Breast epithelium (tissue), 4 donors: Measurements from ENCODE around the gene MYO19. TPM values are rescaled to one million over a fixed set of nuclear protein-coding genes. Genes with fewer than 3 reads are reported as not detected.
"Not testable (repeated sequence)": the region's sequence is repeated elsewhere in the genome, so short reads cannot be mapped to it uniquely, and the experiment has no call there.

Experiments
- DNase-seq, 2 donors: peaks; one replicate each; pipeline ENCODE4 v3.0.0-alpha.2; 2019; ENCODE audit warnings: low spot score in 2 of 2
- H3K27ac ChIP-seq, 2 donors: fragments of 200-600 bp; sonication (generic) in 1 of 2; one replicate each; pipeline ENCODE4 v1.5.1; 2016 to 2019; ENCODE audit warnings: mild to moderate bottlenecking in 1 of 2
- H3K27me3 ChIP-seq, 2 donors: fragments of 200-600 bp; sonication (generic) in 1 of 2; one replicate each; pipeline versions ENCODE4 v1.5.1 to v1.6.0; 2017 to 2019; ENCODE audit warnings: control low read depth in 1 of 2, mild to moderate bottlenecking in 1 of 2
- H3K36me3 ChIP-seq: fragments of 200-600 bp; one replicate; pipeline ENCODE4 v1.5.1; 2019
- H3K4me1 ChIP-seq, 2 donors: fragments of 200-600 bp; sonication (generic); one replicate each; pipeline ENCODE4 v1.5.1; 2016 to 2019; ENCODE audit warnings: control low read depth in 1 of 2
- H3K4me3 ChIP-seq, 3 donors: fragments of 200-600 bp; sonication (generic); 1 replicate in 2 of 3; 2 replicates in 1 of 3; pipeline ENCODE4 v1.5.1; 2016 to 2019; ENCODE audit warnings: mild to moderate bottlenecking in 3 of 3, moderate library complexity in 2 of 3
- H3K9me3 ChIP-seq, 2 donors: fragments of 200-600 bp; sonication (generic) in 1 of 2; one replicate each; pipeline ENCODE4 v1.5.1; 2016 to 2019; ENCODE audit warnings: control low read depth in 1 of 2
- CTCF ChIP-seq, 3 donors: fragments of 450-650 bp; IDR thresholded peaks; one replicate each; pipeline ENCODE4 v1.5.1; 2016 to 2017; ENCODE audit warnings: antibody characterized with exemption in 3 of 3, mild to moderate bottlenecking in 3 of 3, moderate library complexity in 3 of 3
- POLR2A ChIP-seq: fragments of 450-650 bp; IDR thresholded peaks from one replicate; pipeline ENCODE4 v1.6.1; 2016; ENCODE audit warnings: antibody characterized with exemption, mild to moderate bottlenecking, moderate library complexity
- POLR2AphosphoS5 ChIP-seq, 3 donors: sonication (generic); formaldehyde crosslinking; IDR thresholded peaks; one replicate each; pipeline ENCODE4 v1.6.1; 2017; ENCODE audit warnings: antibody characterized with exemption in 3 of 3
- intact Hi-C: fragments of 100-400 bp; cut with DNase I; formaldehyde crosslinking; loops from one replicate; pipeline ENCODE4 v1.15.1; 2023; ENCODE audit warnings: low total_unique reads
- total RNA-seq, 3 donors: library from RNA; depleted of rRNA; stranded (reverse); fragments of >200 nt; gene quantifications; one replicate each; pipeline ENCODE4 v1.1.0, GENCODE V29; 2016

The MYO19 gene
- total RNA-seq, 3 donors from 2014 or later: 28.6 to 86.9 (median 71.3) TPM

- Histone ChIP-seq H3K36me3 (no peaks in the 10 kb centered on the region), H3K4me3 (no peak overlapping the region), H3K9me3 (no peaks in the 10 kb centered on the region), H3K27me3 (no peaks in the 10 kb centered on the region), H3K4me1 (peaks cover 3 to 7% of the 10 kb centered on the region in 2 donors), H3K27ac (no peak overlapping the region)
- no peak for DNase-seq
- intact Hi-C loops: no loop called here
- TF ChIP-seq POLR2A (no peak), POLR2AphosphoS5 (IDR thresholded peaks at IDR 0.05) (no peak), CTCF (IDR thresholded peaks at IDR 0.05) (no peak)
Observed at GRCh38 chr17:36485027-36485426, 49.6 kb downstream of the MYO19 start.

GRCh38 chr17:36484021-36484420, 50.6 kb downstream of the MYO19 start:
- H3K4me3 ChIP-seq, H3K4me1 ChIP-seq, intact Hi-C loops, H3K9me3 ChIP-seq, H3K27me3 ChIP-seq, H3K36me3 ChIP-seq, H3K27ac ChIP-seq, DNase-seq: not testable (repeated sequence)

GRCh38 chr17:36482611-36483504, 51.8 kb downstream of the MYO19 start:
- TF ChIP-seq CTCF (IDR thresholded peaks at IDR 0.05) (peak; percentile 32 to 87 (median 59)), POLR2AphosphoS5 (IDR thresholded peaks at IDR 0.05) (peak in 1 of 3 donors; percentile 53), POLR2A (no peak)
- no peaks in the 10 kb centered on the region for H3K36me3 ChIP-seq
- H3K9me3 ChIP-seq: no peaks in the 10 kb centered on the region
- peaks cover 3 to 7% of the 10 kb centered on the region in 2 donors for H3K4me1 ChIP-seq
- H3K27me3 ChIP-seq: no peaks in the 10 kb centered on the region
- H3K27ac ChIP-seq: peak overlapping the region in 1 of 2 donors; percentile 36
- intact Hi-C loops: no loop called here
- peak; percentile 77 to 87 for DNase-seq
- H3K4me3 ChIP-seq: peak overlapping the region; percentile 37 to 71 (median 51)

GRCh38 chr17:36481829-36482228, 52.8 kb downstream of the MYO19 start:
- H3K4me3 ChIP-seq: no peak overlapping the region
- H3K9me3 ChIP-seq: no peaks in the 10 kb centered on the region
- DNase-seq: no peak
- intact Hi-C loops: no loop called here
- peaks cover 3 to 7% of the 10 kb centered on the region in 2 donors for H3K4me1 ChIP-seq
- H3K27me3 ChIP-seq: no peaks in the 10 kb centered on the region
- H3K36me3 ChIP-seq: no peaks in the 10 kb centered on the region
- H3K27ac ChIP-seq: no peak overlapping the region
- TF ChIP-seq POLR2AphosphoS5 (IDR thresholded peaks at IDR 0.05): no peak
- TF ChIP-seq CTCF (IDR thresholded peaks at IDR 0.05): no peak
- TF ChIP-seq POLR2A: no peak

- Histone ChIP-seq H3K36me3 (no peaks in the 10 kb centered on the region), H3K4me3 (no peak overlapping the region), H3K27ac (no peak overlapping the region), H3K9me3 (no peaks in the 10 kb centered on the region), H3K4me1 (no peaks in the 10 kb centered on the region), H3K27me3 (peaks cover 0 to 8% of the 10 kb centered on the region in 2 donors)
- no peak for DNase-seq
- TF ChIP-seq POLR2AphosphoS5 (IDR thresholded peaks at IDR 0.05) (no peak), CTCF (IDR thresholded peaks at IDR 0.05) (no peak), POLR2A (no peak)
- intact Hi-C loops: no loop called here
Observed at GRCh38 chr17:36475346-36475970, 59.2 kb downstream of the MYO19 start.
